Measurements from ENCODE around the gene UBE3C. TPM values are rescaled to one million over a fixed set of nuclear protein-coding genes. Genes with fewer than 3 reads are reported as not detected.

The UBE3C gene
- total RNA-seq, 1 donor from 2014 or later, result 54.2 TPM

DNA sequence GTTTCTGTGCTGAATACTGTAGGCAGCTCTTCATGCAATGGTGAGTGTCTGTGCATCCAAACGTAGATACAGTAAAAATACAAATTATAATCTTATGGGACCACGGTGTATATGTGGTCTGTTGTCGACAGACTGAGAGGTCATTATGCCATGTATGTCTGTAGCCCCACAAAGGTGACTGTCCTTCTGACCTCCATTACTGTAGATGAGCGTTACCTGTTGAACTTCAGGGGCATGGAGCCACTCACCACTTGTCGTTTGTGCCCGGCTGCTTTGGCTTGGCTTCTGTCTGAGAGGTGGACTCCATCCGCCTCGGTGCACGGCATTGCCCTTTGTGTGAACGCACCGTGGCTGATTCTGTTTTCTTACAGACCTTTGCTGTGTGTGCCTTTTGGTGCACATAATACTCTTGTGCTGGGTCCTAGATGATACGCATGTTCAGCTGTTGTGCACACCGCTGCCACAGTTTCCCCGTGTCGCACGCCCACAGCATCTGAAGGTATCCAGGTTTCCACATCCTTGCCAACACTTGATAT is 2.9 kb downstream of the UBE3C start:
- H3K27me3 Mint-ChIP-seq (ENCODE audit: unreplicated experiment), result peaks cover 3% of the 10 kb centered on the region
- no peak overlapping the region for H3K4me3 Mint-ChIP-seq (ENCODE audit: unreplicated experiment)
- peaks cover 26% of the 10 kb centered on the region for H3K4me1 Mint-ChIP-seq (ENCODE audit: unreplicated experiment)
- no peak for DNase-seq (ENCODE audit: low spot score)
- H3K27ac Mint-ChIP-seq (ENCODE audit: unreplicated experiment), result no peak overlapping the region
- TF ChIP-seq, protein P1, sequence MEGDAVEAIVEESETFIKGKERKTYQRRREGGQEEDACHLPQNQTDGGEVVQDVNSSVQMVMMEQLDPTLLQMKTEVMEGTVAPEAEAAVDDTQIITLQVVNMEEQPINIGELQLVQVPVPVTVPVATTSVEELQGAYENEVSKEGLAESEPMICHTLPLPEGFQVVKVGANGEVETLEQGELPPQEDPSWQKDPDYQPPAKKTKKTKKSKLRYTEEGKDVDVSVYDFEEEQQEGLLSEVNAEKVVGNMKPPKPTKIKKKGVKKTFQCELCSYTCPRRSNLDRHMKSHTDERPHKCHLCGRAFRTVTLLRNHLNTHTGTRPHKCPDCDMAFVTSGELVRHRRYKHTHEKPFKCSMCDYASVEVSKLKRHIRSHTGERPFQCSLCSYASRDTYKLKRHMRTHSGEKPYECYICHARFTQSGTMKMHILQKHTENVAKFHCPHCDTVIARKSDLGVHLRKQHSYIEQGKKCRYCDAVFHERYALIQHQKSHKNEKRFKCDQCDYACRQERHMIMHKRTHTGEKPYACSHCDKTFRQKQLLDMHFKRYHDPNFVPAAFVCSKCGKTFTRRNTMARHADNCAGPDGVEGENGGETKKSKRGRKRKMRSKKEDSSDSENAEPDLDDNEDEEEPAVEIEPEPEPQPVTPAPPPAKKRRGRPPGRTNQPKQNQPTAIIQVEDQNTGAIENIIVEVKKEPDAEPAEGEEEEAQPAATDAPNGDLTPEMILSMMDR (IDR thresholded peaks at IDR 0.05; ENCODE audit: unreplicated experiment), result no peak
- H3K9me3 Mint-ChIP-seq (ENCODE audit: unreplicated experiment), result no peaks in the 10 kb centered on the region
- H3K36me3 Mint-ChIP-seq (ENCODE audit: low read depth, unreplicated experiment), result peaks cover 22% of the 10 kb centered on the region

DNA sequence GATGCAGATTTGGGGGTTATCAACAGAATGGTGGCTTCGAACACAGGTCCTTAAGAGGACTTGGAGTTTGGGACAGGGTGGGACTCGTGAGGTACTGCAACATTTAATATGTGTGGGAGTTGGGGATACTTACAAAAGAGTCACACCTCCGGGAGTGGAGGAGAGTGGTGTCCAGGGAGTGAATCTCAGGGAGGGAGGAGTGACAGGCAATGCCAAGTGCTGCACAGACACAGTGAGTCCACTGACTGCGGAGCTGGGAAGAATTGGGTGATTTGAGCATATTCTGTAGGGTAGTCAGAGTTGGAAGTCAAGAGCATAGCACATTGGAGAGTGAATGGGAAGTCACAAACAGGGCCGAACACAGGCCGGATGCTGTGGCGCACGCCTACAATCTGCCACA is 5.1 kb downstream of the UBE3C start:
- no peak overlapping the region for H3K4me3 Mint-ChIP-seq (ENCODE audit: unreplicated experiment)
- no peak overlapping the region for H3K27ac Mint-ChIP-seq (ENCODE audit: unreplicated experiment)
- peaks cover 22% of the 10 kb centered on the region for H3K36me3 Mint-ChIP-seq (ENCODE audit: low read depth, unreplicated experiment)
- H3K4me1 Mint-ChIP-seq (ENCODE audit: unreplicated experiment), result peaks cover 26% of the 10 kb centered on the region
- TF ChIP-seq, protein P1 (IDR thresholded peaks at IDR 0.05; ENCODE audit: unreplicated experiment), result no peak
- H3K9me3 Mint-ChIP-seq (ENCODE audit: unreplicated experiment), result no peaks in the 10 kb centered on the region
- peaks cover 2% of the 10 kb centered on the region for H3K27me3 Mint-ChIP-seq (ENCODE audit: unreplicated experiment)
- no peak for DNase-seq (ENCODE audit: low spot score)

DNA sequence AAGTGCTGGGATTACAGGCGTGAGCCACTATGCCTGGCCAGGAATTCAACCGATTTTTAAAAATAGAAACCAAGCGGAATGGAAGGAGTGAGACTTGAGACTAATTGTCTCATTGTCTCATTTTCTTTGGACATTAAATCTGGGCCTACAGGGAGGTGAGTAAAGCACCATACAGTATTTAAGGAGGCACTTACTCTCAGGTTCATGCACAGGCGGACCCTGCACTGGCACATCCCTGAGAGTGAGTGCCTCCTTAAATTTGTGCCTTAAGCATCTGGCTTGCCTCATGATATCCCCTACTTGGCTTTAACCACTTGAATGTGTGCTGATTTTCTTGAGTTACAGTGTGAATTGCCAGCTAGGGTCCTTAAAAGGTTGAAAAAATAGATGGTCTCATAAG is 10.6 kb downstream of the UBE3C start:
- H3K27ac Mint-ChIP-seq (ENCODE audit: unreplicated experiment), result no peak overlapping the region
- H3K36me3 Mint-ChIP-seq (ENCODE audit: low read depth, unreplicated experiment), result peaks cover 5% of the 10 kb centered on the region
- TF ChIP-seq, protein P1 (IDR thresholded peaks at IDR 0.05; ENCODE audit: unreplicated experiment), result no peak
- peaks cover 8% of the 10 kb centered on the region for H3K4me1 Mint-ChIP-seq (ENCODE audit: unreplicated experiment)
- DNase-seq (ENCODE audit: low spot score), result no peak
- H3K9me3 Mint-ChIP-seq (ENCODE audit: unreplicated experiment), result no peaks in the 10 kb centered on the region
- peaks cover 2% of the 10 kb centered on the region for H3K27me3 Mint-ChIP-seq (ENCODE audit: unreplicated experiment)
- no peak overlapping the region for H3K4me3 Mint-ChIP-seq (ENCODE audit: unreplicated experiment)

DNA sequence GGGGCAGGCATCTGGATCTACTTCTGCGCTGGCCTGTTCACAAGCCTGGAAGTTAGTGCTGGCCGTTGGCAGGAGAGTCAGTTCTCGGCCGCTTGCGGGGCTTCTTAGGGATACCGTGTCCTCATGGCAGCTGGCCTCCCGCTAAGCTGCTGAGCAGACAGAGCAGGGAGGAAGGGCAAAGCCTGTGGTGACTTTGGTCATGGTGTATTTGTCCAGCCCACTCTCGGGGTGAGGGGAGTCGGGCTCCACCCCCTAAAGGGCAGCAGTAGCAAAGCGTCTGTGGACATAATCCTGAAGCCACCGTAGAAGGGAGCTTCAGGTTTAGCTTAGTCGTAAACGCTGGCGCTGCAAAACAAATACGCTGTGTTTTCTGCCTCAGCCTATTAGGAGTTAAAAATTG is 12.2 kb downstream of the UBE3C start:
- TF ChIP-seq, protein P1 (IDR thresholded peaks at IDR 0.05; ENCODE audit: unreplicated experiment), result no peak
- peak; percentile 26 for DNase-seq (ENCODE audit: low spot score)
- peaks cover 5% of the 10 kb centered on the region for H3K36me3 Mint-ChIP-seq (ENCODE audit: low read depth, unreplicated experiment)
- peaks cover 2% of the 10 kb centered on the region for H3K27me3 Mint-ChIP-seq (ENCODE audit: unreplicated experiment)
- peak overlapping the region; percentile 23 for H3K4me3 Mint-ChIP-seq (ENCODE audit: unreplicated experiment)
- H3K4me1 Mint-ChIP-seq (ENCODE audit: unreplicated experiment), result peaks cover 8% of the 10 kb centered on the region
- no peaks in the 10 kb centered on the region for H3K9me3 Mint-ChIP-seq (ENCODE audit: unreplicated experiment)
- H3K27ac Mint-ChIP-seq (ENCODE audit: unreplicated experiment), result peak overlapping the region; percentile 49

DNA sequence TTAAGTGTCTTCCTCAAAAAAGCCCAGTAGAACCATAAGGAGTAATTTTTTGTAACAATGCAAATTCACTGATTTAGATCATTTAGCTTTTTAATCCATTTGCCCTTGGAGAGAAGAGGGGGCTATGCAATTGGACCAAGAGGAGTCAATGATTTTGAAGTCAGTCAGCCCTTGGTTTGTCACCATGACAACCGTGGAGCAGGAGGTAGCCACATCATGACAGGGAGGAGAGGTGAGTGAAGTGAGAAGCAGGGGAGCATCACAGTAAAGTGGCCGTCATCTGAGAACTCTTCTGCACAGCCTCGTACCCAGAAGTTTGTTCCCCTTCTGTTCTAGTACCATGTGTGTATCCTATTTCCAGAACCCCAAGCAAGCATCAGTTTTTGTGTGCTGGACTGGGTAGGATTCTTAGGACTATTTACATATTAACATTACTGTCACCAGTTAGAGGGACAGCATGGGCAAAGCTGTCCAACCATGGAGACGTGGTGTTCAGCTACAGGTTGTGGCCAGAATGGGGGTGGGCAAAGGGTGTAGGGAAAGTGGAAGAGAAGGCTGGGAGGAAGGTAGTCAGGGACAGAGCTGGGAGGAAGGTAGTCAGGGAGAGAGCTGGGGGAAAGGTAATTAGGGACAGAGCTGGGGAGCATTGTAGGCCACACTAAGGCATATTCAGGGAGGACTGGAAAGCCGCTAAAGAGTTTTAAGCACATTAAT is 13.1 kb downstream of the UBE3C start:
- Mint-ChIP-seq H3K36me3 (ENCODE audit: low read depth, unreplicated experiment) (peaks cover 5% of the 10 kb centered on the region), H3K27ac (ENCODE audit: unreplicated experiment) (peak overlapping the region; percentile 53), H3K27me3 (ENCODE audit: unreplicated experiment) (peaks cover 2% of the 10 kb centered on the region), H3K9me3 (ENCODE audit: unreplicated experiment) (no peaks in the 10 kb centered on the region), H3K4me1 (ENCODE audit: unreplicated experiment) (peaks cover 8% of the 10 kb centered on the region), H3K4me3 (ENCODE audit: unreplicated experiment) (peak overlapping the region; percentile 39)
- no peak for DNase-seq (ENCODE audit: low spot score)
- TF ChIP-seq, protein P1 (IDR thresholded peaks at IDR 0.05; ENCODE audit: unreplicated experiment), result no peak
